Measurements from ENCODE around the gene CD300H.
"Not testable (repeated sequence)": the region's sequence is repeated elsewhere in the genome, so short reads cannot be mapped to it uniquely, and the experiment has no call there.

CD300H gene

DNA sequence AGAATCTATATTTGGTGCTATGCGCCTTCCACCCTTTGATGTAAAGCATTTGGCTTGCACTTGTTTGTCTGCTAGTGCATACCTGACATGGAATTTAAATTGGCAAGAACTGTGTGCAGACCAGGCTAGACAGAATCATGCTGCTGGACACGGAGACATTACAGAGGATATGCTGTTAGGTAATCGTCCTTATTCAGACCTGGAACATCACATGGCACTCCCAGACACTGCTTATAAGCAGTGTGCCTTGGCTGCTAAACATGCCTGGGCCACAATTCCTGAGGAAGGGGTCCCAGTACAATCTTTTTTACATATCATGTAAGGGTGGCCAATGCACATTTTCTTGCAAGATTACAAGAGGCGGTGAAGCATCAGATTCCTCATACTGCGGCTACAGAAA, 18.4 kb upstream of the CD300H start:
- no peak for DNase-seq (ENCODE audit: low read depth in 2 of 3, low spot score in 2 of 3)

DNA sequence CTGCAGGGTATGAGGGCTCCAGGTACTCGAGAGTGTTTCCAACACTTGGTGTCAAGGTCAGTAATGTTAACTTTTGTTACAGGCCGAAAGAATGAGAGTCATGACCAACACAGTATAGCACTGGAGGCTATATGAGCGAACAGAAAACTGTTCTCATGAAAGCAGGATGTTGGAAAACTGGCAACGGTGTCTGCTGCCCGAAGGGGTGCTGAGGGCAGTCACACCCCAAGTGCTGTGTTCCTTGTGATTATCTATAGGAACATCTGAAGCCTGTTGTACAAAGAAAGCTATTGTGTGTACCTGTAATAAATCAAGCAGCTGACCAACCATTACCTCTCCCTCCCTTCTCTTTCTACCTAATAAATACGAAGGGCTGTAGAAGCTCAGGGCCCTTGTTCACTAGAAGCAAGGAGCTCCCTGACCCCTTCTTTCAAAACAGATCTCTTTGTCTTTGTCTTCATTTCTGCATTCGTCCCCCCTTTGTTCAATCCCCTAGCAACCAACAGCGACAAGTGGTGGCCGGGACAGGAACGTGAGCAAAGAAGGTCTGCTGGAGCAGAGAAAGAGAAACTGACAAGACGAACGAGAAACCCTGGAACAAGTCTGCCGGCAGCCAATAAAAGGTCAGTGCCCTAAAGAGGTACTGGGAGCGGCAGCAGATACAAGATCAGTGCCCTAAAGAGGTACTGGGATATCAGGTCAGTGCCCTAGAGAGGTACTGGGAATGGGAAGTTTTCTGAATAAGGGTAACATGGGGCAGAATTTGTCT, 17.2 kb upstream of the CD300H start:
- DNase-seq (ENCODE audit: low read depth in 2 of 3, low spot score in 2 of 3): no peak

DNA sequence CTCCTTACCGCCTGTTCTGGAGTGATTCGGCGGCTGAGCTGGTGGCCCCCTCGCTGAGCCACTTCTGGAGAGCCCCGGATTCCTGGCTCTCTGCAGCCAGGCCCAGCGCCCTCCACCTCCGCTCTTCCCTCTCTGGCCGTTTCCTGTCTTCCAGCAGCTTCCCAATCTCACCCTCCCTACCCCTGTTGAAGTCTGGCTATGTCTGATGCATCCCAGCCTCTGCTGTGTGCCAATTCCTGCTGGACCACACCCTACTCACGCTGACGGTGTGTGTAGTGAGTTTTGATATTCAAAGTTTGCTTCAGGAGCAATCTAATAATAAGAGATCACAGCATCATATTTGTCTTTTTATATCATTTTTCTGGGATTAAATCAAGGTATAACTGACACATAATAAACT, 15.3 kb upstream of the CD300H start:
- DNase-seq (ENCODE audit: low read depth in 2 of 3, low spot score in 2 of 3): no peak

DNA sequence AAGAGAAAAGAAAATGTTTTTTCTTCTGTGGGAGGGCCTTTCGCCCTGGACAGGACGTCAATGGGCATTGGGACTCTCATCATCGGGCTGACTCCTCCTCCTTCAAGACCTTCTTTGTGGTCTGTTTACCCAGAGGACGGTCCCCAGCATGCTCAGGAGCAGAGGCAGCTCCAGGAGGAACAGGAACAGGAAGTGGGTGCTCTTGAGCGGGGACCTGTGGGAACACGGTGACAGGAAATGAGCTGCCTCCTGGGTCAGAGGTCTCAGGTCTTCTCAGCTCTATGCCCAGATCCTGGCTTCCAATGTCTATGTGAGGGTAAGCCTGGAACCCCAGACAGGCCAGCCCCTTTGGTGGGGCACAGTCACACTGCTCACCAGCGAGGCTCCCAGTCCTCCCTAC, 12.6 kb upstream of the CD300H start:
- DNase-seq (ENCODE audit: low read depth in 2 of 3, low spot score in 2 of 3): no peak

DNA sequence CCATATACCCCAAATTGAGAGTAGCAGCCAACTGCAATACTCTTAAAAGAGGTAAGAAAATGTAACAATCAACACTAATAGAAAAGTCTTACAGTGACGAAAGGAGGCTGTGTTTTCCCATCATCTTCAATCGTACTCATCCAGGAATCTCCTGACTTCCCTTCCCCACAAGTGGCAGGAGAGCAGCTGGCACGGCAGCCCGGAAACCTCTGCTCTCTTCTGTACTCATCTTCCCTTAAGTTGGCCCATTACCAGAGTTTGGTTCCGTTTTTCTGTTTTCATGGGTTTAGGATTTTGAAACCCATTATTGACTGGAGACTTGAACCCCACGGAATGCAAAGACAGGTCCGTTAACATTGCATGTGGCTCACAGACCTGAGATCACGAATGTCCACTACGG, 11.7 kb upstream of the CD300H start:
- DNase-seq (ENCODE audit: low read depth in 2 of 3, low spot score in 2 of 3): no peak

DNA sequence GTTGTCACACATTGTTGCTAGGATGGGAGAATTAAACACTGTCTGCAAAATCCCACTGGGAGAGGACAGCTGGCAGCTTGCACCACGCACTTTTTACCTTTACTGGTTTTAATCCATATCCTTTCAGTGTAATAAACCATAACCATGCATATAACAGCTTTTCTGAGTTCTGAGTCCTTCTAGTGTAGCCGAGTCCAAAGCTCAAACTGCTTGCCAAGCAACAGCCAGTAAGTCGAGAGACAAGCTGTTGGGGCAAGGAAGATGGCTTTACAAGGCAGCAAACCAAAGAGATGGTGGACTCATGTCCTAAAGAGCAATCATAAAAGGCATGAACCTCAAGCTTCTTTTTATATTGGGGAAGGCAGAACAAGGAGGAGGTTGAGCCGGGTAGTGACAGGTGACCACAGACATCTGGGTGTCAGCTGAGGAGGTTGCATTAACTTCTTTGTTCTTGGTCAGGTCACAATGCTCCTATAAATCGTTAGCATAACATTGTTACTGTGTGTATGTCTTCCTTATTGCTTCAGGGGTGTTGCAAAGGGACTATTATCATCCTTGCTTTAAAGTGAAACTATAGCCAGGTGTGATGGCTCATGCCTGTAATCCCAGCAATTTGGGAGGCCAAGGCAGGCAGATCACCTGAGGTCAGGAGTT, 7.3 kb upstream of the CD300H start:
- DNase-seq (ENCODE audit: low read depth in 2 of 3, low spot score in 2 of 3): no peak

DNA sequence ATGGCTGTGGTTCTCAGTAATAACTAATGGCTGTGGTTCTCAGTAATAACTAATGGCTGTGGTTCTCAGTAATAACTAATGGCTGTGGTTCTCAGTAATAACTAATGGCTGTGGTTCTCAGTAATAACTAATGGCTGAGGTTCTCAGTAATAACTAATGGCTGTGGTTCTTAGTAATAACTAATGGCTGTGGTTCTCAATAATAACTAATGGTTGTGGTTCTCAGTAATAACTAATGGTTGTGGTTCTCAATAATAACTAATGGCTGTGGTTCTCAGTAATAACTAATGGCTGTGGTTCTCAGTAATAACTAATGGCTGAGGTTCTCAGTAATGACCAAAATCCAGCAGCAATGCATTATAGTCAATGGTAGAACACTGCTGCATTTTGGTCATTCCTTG, 6.3 kb upstream of the CD300H start:
- not testable (repeated sequence) for DNase-seq (ENCODE audit: low read depth in 2 of 3, low spot score in 2 of 3)

DNA sequence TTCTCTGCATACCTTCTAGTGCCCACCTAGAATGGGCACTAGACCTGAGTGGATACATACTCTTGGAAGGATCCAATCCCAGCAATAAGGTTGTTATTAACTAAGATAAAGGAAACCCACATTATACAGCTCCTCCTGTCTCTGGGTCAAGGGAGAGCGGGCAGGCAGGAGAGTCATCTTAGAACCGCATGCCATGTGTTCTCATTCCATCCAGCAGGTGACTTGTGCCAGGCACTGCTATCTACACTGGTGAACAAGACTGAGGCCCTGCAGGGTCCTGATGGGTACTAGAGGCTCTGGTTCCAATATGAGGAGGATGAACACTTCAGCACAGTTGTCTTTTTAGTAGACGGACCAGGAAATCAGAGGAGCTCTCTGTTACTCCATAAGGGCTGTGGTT, 5.9 kb upstream of the CD300H start:
- DNase-seq (ENCODE audit: low read depth in 2 of 3, low spot score in 2 of 3): no peak

DNA sequence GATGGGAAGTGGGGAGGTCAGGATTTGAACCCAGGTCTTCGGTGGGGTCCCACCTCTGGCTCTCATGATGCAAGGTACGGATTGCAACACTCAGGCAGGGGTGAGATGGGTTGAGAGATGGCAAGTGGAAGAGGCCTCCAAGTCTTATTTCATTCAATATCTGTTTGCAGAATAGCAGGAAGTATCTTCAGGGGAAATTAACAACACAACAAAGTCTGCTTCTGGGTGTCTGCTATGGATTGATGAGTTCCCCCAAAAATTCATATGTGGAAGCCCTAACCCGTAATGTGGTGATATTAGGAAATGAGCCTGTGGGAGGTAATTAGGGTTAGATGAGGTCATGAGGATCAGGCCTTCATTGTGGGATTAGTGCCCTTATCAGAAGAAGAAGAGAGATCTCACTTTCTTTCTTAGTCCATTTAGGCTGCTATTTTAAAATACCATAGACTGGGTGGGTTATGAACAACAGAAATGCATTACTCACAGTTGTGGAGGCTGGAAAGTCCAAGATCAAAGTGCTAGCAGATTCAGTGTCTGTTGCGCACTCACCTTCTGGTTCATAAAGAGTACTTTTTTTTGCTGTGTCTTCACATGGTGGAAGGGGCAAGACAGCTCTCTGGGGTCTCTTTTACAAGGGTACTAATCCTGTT, 4.4 kb upstream of the CD300H start:
- DNase-seq (ENCODE audit: low read depth in 2 of 3, low spot score in 2 of 3): no peak

DNA sequence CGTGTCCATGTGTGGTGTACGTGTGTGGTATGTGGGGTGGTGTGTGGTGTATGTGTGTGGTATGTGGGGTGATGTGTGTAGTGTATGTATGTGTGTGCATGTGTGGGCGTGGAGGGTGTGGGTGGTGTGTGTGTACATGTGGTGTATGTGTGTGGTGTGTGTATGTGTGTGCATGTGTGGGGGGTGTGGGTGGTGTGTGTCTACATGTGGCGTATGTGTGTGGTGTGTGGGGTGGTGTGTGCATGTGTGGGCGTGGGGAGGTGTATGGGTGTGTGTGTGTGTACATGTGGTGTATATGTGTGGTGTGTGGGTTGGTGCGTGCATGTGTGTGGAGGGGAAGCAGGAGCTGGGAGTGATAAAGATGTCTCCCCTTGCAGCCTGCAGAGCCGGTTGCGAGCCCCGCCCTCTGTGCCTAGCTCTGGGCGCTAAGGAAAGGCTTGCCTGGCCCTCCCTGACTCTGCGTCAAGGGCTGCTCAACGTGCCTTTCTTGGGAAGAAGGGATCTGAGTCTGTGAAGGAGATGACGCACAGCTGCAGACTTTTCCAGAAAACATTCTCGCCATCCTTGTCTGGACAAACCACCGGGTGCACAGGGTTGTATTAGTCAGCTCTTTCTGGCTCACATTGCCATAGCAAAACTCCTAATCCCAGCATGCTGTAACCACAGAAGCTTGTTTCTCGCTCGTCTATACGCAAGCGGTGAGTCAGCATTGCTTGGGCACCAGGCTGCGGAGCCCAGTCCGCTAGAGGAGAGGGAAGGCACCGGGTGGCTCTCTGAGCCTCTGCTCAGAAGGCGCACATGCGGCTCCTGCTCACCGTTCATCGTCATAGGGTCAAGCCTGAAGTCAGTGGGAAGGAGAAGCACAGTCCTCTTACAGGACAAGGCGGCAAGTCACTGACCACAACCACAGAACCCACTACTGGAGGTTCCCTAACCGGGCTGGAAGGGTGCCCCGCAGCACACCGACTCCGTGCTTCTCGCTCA, 2.0 kb upstream of the CD300H start:
- no peak for DNase-seq (ENCODE audit: low read depth in 2 of 3, low spot score in 2 of 3)

DNA sequence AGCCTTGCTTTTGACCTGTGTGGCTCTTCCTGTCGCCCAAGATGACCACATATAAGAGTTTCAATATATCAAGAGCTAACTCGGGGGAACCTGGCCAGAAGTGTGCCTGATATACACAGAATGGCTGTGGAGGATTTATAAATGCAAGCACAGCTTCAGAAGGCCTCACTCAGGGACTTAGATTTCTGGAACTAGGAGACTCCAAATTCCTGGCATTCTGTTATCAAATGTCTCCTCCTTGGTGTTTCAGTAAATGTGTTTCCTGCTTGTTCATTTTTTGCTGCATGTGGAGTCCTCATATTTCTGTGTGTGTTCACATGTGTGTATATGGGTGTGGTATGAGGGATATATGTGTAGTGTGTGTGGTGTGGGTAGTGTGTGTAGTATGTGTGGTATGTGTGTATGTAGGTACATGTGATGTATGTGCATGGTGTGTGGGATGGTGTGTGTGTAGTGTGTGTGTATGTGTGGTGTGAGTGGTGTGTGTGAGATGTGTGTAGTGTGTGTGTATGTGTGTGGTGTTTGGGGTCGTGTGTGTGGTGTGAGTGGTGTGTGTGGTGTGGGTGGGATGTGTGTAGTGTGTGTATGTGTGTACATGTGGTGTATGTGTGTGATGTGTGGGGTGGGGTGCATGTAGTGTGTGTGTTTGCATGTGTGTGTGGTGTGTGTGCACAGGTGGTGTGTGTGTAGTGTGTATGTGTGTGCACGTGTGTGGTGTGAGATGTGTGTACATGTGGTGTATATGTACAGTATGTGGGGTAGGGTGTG, 981 bp upstream of the CD300H start:
- no peak for DNase-seq (ENCODE audit: low read depth in 2 of 3, low spot score in 2 of 3)

DNA sequence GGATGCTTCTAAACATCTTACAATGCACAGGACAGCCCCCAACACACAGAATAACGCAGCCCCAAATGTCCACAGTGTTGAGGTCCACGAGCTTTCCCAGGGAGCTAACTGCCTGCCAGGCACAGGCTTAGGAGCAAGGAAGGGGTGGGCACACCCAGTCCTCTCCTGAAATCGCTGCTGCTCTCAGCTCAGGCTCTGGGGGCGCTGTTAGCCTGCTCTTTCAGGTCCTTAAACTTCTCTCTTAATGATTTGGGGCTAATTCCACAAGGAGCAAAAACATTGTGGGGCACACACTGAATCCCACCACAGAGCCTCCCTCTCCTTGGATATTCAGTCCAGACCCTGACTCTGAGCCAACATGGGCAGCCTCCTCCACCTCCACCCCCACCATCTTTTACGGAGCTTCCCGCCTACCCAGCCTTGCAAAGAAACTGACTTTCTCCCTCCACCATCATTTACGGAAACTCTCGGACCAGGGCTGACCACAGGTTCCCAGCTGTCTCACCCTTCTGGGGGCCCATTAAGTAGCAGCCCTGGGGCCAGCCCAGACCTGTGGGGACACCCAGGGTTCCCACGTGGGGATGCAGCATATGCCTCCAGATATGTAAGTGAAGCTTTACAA, 1.1 kb downstream of the CD300H start:
- no peak for DNase-seq (ENCODE audit: low read depth in 2 of 3, low spot score in 2 of 3)

DNA sequence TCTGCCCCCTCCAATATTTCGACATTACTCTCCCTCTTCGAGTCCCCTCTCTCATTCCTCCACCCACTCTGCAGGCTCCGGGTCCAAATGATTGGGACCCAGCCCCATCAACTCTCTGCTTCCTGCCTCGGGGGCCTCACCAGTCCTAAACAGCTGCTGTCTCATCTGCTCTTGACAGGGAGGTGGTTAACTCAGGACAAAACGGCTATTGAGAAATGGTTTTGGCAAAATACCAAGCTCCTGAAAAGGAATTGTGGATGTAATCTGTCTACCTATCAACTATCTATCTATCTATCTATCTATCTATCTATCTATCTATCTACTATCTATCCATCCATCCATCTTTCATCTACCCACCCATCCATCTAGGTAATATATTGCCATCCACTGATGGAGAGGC, 2.2 kb downstream of the CD300H start:
- DNase-seq (ENCODE audit: low read depth in 2 of 3, low spot score in 2 of 3): no peak

DNA sequence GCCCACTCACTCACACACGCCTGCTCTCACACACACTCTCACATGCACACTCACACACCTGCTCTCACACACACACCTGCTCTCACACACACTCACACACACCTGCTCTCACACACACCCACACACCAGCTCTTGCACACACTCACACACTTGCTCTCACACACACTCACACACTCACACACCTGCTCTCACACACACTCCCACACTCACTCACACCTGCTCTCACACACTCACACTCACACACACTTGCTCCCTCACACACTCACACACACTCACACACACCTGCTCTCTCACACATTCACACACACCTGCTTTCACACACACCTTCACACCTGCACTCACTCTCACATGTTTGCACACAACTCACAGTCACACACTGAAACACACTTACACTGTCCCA, 4.0 kb downstream of the CD300H start:
- no peak for DNase-seq (ENCODE audit: low read depth in 2 of 3, low spot score in 2 of 3)

DNA sequence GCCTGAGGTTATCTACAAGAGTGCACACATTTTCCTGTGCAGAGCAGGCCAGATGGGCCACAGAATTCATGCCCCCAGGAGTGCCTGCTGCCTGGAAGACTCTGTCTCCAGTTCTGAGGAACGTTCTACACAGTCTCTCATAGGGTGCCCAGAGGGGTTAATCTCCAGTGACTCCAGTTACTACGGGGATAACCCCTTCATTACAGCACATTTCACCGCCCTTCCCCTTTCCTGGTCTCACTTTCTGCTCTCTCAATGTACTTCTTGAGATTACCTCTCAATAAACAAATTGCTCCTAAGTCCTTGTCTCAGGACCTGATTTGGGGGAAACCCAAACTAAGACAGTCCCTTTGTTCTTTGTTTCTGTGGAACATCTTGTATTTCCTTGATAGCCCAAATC, 5.7 kb downstream of the CD300H start:
- no peak for DNase-seq (ENCODE audit: low read depth in 2 of 3, low spot score in 2 of 3)

DNA sequence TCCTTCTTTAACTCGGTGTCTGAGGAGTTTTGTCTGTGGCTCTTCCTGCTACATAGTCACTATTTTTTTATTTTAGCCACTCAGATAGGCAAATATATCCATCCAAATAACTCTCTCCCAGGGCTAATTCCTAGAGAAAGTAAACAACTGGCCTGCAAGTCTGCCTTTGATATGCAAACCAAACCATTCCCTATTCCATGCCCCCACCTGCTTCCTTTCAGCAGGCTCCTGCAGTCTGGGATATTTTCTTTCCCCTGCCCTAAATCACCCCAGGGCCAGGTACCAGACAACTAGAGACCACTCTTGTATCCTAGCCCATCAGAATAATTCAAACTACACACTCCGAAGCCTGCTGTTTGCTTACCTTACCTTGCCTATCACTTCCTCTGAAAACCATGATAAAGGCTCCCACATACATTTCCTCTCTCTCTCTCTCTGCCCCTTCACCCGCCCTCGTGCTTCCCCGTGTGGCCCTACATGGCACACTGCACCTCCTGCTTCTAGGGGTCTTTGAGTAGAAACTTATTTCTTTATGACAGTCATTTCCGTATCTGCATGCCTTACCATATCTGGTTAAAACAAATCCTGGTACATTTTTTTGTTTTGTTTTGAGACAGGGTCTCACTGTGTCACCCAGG, 8.3 kb downstream of the CD300H start:
- DNase-seq (ENCODE audit: low read depth in 2 of 3, low spot score in 2 of 3): no peak

DNA sequence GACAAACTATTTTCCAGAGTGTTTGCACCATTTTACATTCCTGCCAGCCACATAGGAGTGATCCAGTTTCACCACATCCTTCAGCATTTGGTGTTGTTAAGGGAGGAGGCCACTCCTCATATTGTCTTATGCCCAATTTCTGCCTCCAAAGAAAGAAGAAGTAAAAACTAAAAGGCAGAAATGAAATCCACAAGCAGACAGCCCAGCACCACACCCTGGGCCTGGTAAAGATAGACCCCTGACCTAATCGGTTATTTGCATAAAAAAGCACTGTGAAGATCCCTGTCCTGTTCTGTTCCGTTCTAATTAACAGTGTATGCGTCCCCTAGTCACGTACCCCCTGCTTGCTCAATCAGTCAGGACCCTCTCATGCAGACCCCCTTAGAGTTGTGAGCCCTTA, 8.9 kb downstream of the CD300H start:
- DNase-seq (ENCODE audit: low read depth in 2 of 3, low spot score in 2 of 3): not testable (repeated sequence)

DNA sequence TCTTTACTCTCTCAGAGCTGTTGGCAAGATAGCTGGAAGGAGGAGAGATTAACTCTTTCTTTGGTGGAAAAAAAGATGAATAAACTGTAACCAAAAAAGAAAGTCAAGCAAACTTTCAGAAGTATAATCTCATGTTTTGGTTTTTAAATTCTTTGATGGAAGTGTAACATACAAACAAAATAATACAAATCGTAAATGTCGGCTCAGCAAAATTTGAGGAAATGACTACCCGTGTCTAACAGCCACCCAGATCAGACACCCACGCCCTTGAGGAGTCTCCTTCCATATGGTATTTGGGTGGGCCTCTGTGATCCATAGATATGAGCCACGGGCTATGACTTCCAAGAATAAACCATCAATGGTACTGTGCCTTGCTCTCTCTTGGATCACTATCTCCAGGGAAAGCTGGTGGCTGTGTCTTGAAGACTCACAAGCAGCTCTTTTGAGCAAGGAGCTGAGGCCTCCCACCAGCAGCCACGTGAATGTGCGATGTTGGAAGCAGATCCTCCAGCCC, 11.8 kb downstream of the CD300H start:
- DNase-seq (ENCODE audit: low read depth in 2 of 3, low spot score in 2 of 3): no peak

DNA sequence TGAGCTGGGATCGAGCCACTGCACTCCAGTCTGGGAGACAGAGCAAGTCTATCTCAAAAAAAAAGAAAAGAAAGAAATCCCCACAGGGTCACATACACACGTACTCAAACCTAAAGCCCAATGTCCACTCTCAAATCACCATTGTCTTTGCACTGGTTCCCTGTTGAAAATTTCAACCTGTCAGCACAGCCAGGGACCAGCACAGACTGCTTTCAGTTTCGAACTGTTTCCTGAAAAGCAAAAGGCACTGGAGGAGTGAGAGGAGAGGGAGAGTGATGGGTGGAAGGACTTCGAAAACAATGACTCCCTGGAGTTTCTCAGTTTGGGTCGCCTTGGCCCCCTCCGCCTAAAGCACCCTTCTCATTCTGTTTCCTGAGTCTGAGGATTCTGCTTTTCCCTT, 12.4 kb downstream of the CD300H start:
- no peak for DNase-seq (ENCODE audit: low read depth in 2 of 3, low spot score in 2 of 3)
